Heart right ventricle (tissue), 16 donors: ENCODE data around the gene SLC2A13. TPM values are rescaled to one million over a fixed set of nuclear protein-coding genes. Genes with fewer than 3 reads are reported as not detected.

Experiments
- ATAC-seq, 8 donors: fragments of 200-7000 bp; cut with Tn5 transposase; one replicate each; pipeline ENCODE4 v1.9.1; 2020; ENCODE audit warnings: mild to moderate bottlenecking in 8 of 8, moderate library complexity in 8 of 8, moderate number of reproducible peaks in 1 of 8
- DNase-seq, 2 donors: peaks; one replicate each; pipeline ENCODE4 v3.0.0-alpha.2; 2020
- H3K27ac ChIP-seq, 10 donors: fragments of 200-600 bp; sonication (generic) in 2 of 10; one replicate each; pipeline versions ENCODE4 v1.5.0 to v1.8.0; 2020 to 2022; ENCODE audit warnings: mild to moderate bottlenecking in 3 of 10
- H3K27me3 ChIP-seq, 7 donors: fragments of 200-600 bp; one replicate each; pipeline ENCODE4 v1.8.0; 2021 to 2022; ENCODE audit warnings: mild to moderate bottlenecking in 2 of 7
- H3K36me3 ChIP-seq, 9 donors: fragments of 200-600 bp; sonication (generic) in 1 of 9; one replicate each; pipeline versions ENCODE4 v1.5.0 to v1.8.0; 2020 to 2022; ENCODE audit warnings: mild to moderate bottlenecking in 2 of 9
- H3K4me1 ChIP-seq, 9 donors: fragments of 200-600 bp; sonication (generic) in 1 of 9; one replicate each; pipeline versions ENCODE4 v1.5.0 to v1.8.0; 2020 to 2022; ENCODE audit warnings: mild to moderate bottlenecking in 4 of 9
- H3K4me3 ChIP-seq, 10 donors: fragments of 200-600 bp; sonication (generic) in 2 of 10; one replicate each; pipeline versions ENCODE4 v1.5.0 to v1.8.0; 2020 to 2022; ENCODE audit warnings: mild to moderate bottlenecking in 7 of 10, moderate library complexity in 2 of 10
- H3K9me3 ChIP-seq, 11 donors: fragments of 200-600 bp in 10 of 11; sonication (generic) in 2 of 11; one replicate each; pipeline versions ENCODE4 v1.5.0 to v1.8.0; 2013 to 2022; ENCODE audit warnings: mild to moderate bottlenecking in 2 of 11, control low read depth in 1 of 11, moderate library complexity in 1 of 11
- WGBS, 2 donors: extraction: QIAGEN DNeasy Blood & Tissue Kit; methylation state at CpG; one replicate each; pipeline ENCODE4 v1.1.7; 2013; ENCODE audit warnings: inconsistent platforms in 1 of 2; 5-methylcytosine and 5-hydroxymethylcytosine counted together
- intact Hi-C, 10 donors: fragments of 100-400 bp; cut with DNase I; formaldehyde crosslinking; loops; one replicate each; pipeline versions ENCODE4 v1.11.1 to v1.14.2; 2022
- polyA plus RNA-seq, 2 donors: library from polyadenylated mRNA; stranded (reverse); fragments of 200-250 nt; gene quantifications; one replicate each; pipeline ENCODE4 v1.2.3, GENCODE V29; 2013
- total RNA-seq, 10 donors: library from RNA; stranded (reverse); fragmentation: NEBNext Ultra II Directional in 3 of 10; extraction: Animal tissue kit (Norgen Biotek cat#: 25700) in 3 of 10; gene quantifications; one replicate each; pipeline versions ENCODE4 v1.2.1 to v1.2.4, GENCODE V29; 2021 to 2023
- TF ChIP-seq, protein P1 (sequence below), 9 donors: fragments of 200-600 bp; sonication (generic) in 2 of 9; IDR thresholded peaks; one replicate each; pipeline versions ENCODE4 v1.5.0 to v1.8.0; 2021 to 2022; ENCODE audit warnings: antibody characterized with exemption in 9 of 9, mild to moderate bottlenecking in 5 of 9, moderate library complexity in 1 of 9
- donor health status: Arrhythmogenic right ventricular cardiomyopathy.
- donor health status: ischemic (EF 13 %, LVEDD 7.1; RV severe dilation, severe dysfunction).
- donor health status: healthy with polysubstance abuse.
- donor health status: DM: no; HTN: yes; CAD: no.
- donor health status: DM: no; HTN: no; CAD: no.
- donor health status: ischemic (EF 25% LVEDD 6.9; RV normal size, moderate dysfunction).
- donor health status: ischemic (EF 25% LVEDD 5.7; RV mildly dilated, moderate dysfunction).
- donor health status: healthy.
- donor health status: DM: yes; HTN: yes; CAD: no.
- donor health status: Ischemic cardiomyopathy.
- donor health status: ischemic (EF 35%, LVEDD 5.7; RV mildly dilated, moderate dysfunction).
- donor health status: nonischemic (EF 11% LVEDD 7.7; RV severe dilation, severe dysfunction).
- donor health status: DM: yes; HTN: yes; CAD: no.
- donor health status: PGD.
- donor health status: ischemic (EF 29% LVEDD 5.4; RV normal size, mild dysfunction).
- donor health status: nonischemic (EF 23%, LVEDD 6.1; RV moderate dilation, normal function).

Gene SLC2A13
- total and polyA plus RNA-seq, 12 donors, result 2.6 to 14.2 (median 9.8) TPM

DNA sequence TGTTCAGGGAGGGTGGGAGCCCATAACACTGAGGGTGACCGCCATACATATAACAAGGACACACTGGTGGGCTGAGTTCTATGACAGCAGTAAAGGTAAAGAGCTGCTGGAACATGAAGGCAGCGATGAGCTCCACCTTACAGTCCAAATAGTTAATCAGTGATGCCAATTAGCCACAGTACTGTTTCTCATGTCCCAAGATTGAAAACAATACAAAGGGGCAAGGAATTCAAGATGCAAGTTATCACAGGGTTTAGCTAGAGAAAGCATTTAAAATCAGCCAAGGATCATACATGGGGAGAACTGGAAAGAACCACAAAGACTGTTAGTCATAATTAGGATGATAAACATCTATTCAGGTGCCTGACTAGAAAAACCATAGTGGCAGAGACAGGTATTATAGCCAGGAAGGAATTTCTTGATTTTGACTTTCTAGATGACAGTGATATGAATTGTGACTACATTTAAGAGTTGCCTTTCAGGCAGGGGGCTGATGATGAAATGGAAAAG lies 221.2 kb downstream of the SLC2A13 start:
- intact Hi-C loops, result loop anchor here in 1 of 10 donors (5.0 kb wide), 1 partner anchor 33 kb away; no protein-coding TSS in a partner anchor

DNA sequence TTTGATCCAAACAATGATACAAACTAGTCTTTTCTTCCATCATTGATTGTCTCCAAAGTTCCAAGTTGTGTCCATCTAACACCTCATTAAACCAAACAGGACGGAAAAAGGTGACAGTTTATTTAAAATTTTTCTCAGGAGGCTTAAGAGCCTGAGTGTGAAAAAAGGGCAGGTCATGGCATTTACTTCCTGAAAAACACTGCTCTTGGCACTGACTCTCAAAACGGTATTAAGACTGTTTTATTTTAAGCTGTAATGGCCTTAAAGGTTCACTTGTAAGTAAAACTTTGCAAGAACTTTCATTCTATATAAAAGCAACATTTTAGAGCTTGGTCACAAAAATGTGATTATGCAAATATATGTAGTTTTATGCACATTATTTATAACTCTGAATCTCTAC lies 222.5 kb downstream of the SLC2A13 start:
- Histone ChIP-seq H3K36me3 (no peaks in the 10 kb centered on the region), H3K9me3 (peaks cover 0 to 19% (median 7%) of the 10 kb centered on the region in 11 donors), H3K27me3 (no peaks in the 10 kb centered on the region), H3K4me3 (no peak overlapping the region), H3K27ac (no peak overlapping the region), H3K4me1 (no peaks in the 10 kb centered on the region)
- ATAC-seq (no peak), DNase-seq (no peak)
- intact Hi-C loops, result loop anchor here in 1 of 10 donors (5.0 kb wide), 1 partner anchor 34 kb away; no protein-coding TSS in a partner anchor
- WGBS, 2 donors, result 48 to 54% methylated on average over 2 of the region's 2 CpGs
- TF ChIP-seq, protein P1, sequence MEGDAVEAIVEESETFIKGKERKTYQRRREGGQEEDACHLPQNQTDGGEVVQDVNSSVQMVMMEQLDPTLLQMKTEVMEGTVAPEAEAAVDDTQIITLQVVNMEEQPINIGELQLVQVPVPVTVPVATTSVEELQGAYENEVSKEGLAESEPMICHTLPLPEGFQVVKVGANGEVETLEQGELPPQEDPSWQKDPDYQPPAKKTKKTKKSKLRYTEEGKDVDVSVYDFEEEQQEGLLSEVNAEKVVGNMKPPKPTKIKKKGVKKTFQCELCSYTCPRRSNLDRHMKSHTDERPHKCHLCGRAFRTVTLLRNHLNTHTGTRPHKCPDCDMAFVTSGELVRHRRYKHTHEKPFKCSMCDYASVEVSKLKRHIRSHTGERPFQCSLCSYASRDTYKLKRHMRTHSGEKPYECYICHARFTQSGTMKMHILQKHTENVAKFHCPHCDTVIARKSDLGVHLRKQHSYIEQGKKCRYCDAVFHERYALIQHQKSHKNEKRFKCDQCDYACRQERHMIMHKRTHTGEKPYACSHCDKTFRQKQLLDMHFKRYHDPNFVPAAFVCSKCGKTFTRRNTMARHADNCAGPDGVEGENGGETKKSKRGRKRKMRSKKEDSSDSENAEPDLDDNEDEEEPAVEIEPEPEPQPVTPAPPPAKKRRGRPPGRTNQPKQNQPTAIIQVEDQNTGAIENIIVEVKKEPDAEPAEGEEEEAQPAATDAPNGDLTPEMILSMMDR (IDR thresholded peaks at IDR 0.05), result no peak

More for the DNA sequence above, 221.2 kb downstream of the SLC2A13 start:
- TF ChIP-seq, protein P1 (IDR thresholded peaks at IDR 0.05), result no peak
- H3K36me3 ChIP-seq, result no peaks in the 10 kb centered on the region
- no peaks in the 10 kb centered on the region for H3K27me3 ChIP-seq
- peaks cover 0 to 7% (median 0%) of the 10 kb centered on the region in 11 donors for H3K9me3 ChIP-seq
- no peak for ATAC-seq
- no peaks in the 10 kb centered on the region for H3K4me1 ChIP-seq
- WGBS, 2 donors, result 98% methylated on average over 2 of the region's 2 CpGs
- no peak overlapping the region for H3K4me3 ChIP-seq
- no peak for DNase-seq
- no peak overlapping the region for H3K27ac ChIP-seq

DNA sequence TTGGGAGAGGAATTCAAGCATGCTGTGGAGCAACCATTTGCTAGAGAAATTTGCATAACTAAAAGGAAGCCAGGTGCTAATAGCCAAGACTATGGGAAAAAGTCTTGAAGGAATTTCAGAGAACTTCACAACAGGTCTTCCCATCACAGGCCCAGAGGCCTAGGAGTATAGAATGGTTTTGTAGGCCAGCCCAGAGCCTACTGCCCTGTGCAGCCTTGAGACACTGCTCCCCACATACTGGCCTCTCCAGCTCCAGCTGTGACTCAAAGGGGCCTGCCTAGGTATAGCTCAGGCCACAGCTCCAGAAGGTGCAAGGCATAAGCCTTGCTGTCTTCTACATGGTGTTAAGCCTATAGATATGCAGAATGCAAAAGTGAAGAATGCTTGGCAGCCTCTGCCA lies 227.1 kb downstream of the SLC2A13 start:
- intact Hi-C loops, result no loop called here
- H3K36me3 ChIP-seq, result no peaks in the 10 kb centered on the region
- ATAC-seq (no peak), DNase-seq (no peak)
- no peaks in the 10 kb centered on the region for H3K27me3 ChIP-seq
- TF ChIP-seq, protein P1 (IDR thresholded peaks at IDR 0.05), result no peak
- no peak overlapping the region for H3K4me3 ChIP-seq
- H3K4me1 ChIP-seq, result peaks cover 0 to 13% (median 9%) of the 10 kb centered on the region in 9 donors
- H3K9me3 ChIP-seq, result peaks cover 0 to 22% (median 8%) of the 10 kb centered on the region in 11 donors
- no peak overlapping the region for H3K27ac ChIP-seq

DNA sequence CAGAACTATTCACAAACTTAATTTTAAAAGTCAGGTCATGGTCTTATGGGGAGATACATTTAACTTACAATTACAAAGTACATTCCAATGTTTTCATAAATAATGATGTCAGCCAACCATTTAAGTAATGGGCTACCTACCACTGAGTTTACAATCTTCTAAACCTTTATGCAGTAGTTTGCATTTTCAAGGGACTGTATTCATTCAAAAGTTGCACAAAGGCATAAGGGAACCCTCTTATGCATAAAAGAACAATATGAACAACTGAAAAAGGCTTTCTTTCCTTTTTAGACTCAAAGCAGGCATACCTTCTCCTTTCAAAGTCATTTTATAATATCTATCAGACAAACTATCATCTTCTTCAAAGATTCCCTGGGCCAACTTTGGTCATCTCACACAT lies 230.2 kb downstream of the SLC2A13 start:
- peaks cover 0 to 13% (median 9%) of the 10 kb centered on the region in 9 donors for H3K4me1 ChIP-seq
- peaks cover 0 to 21% (median 8%) of the 10 kb centered on the region in 11 donors for H3K9me3 ChIP-seq
- no peaks in the 10 kb centered on the region for H3K36me3 ChIP-seq
- H3K4me3 ChIP-seq, result no peak overlapping the region
- no peak for ATAC-seq
- no peak overlapping the region for H3K27ac ChIP-seq
- H3K27me3 ChIP-seq, result no peaks in the 10 kb centered on the region
- intact Hi-C loops, result no loop called here
- no peak for DNase-seq
- TF ChIP-seq, protein P1 (IDR thresholded peaks at IDR 0.05), result no peak
